K562 (cell line): ENCODE results near the gene ABCF2. TPM values are rescaled to one million over a fixed set of nuclear protein-coding genes. Genes with fewer than 3 reads are reported as not detected.

Experiments used
- ATAC-seq: fragments of 200-7000 bp; cut with Tn5 transposase; 3 replicates; pipeline ENCODE4 v1.9.1; 2020; ENCODE audit warnings: moderate library complexity
- BruUV-seq: library from RNA; stranded (reverse); fragments of 400-500 nt; replicated peaks from 2 replicates; lab custom pipeline; 2021; lab: Mats Ljungman, UMichigan
- CTCF ChIA-PET: fragments of 300-600 bp; formaldehyde crosslinking; extraction: SDS; loops from one replicate; lab custom pipeline; 2021; ENCODE audit warnings: low intra/inter-chr PET ratio; lab: Yijun Ruan, JAX
- POLR2A ChIA-PET: fragments of 300-600, 350-650 bp; sonication (Branson Sonifier 250); formaldehyde crosslinking; extraction: SDS; loops from one replicate; lab custom pipeline; 2021; ENCODE audit warnings: antibody characterized with exemption, inconsistent platforms; lab: Yijun Ruan, JAX
- DNase-seq, 4 experiments: peaks; one replicate each; pipeline versions ENCODE4 v3.0.0 to v3.0.0-alpha.2; 2011 to 2018; ENCODE audit warnings: low spot score in 3 of 4, mixed read lengths in 3 of 4; ENCODE audit errors: extremely low read depth in 1 of 4
- FAIRE-seq: peaks from 2 replicates; lab custom pipeline; 2011; peaks lifted over from hg19 to GRCh38; lab: Jason Lieb, UNC
- H2AFZ ChIP-seq: 2 replicates; pipeline ENCODE4 v1.6.0; 2011; ENCODE audit warnings: low read depth, low read length, control low read depth, inconsistent platforms
- H3K27ac ChIP-seq: fragments of 200-600 bp; 3 replicates; pipeline ENCODE4 v1.8.0; 2011; ENCODE audit warnings: low read depth, mild to moderate bottlenecking, control low read depth, inconsistent platforms, low read length, moderate library complexity, mixed read lengths; ENCODE audit errors: extremely low read depth
- H3K27me3 ChIP-seq, 2 experiments: fragments of 300-600 bp in 1 of 2; 2 replicates in 1 of 2; 3 replicates in 1 of 2; pipeline versions ENCODE4 v1.6.0 to v1.8.0; 2011; ENCODE audit warnings: inconsistent platforms in 2 of 2, low read length in 2 of 2, mild to moderate bottlenecking in 1 of 2, mixed read lengths in 1 of 2, moderate library complexity in 1 of 2; ENCODE audit not compliant: control insufficient read depth in 2 of 2, insufficient read depth in 2 of 2
- H3K36me3 ChIP-seq: fragments of 300-600 bp; 3 replicates; pipeline ENCODE4 v1.8.0; 2011; ENCODE audit warnings: mild to moderate bottlenecking, low read length, inconsistent platforms; ENCODE audit not compliant: control insufficient read depth, insufficient read depth
- H3K4me1 ChIP-seq, 2 experiments: fragments of 200-600 bp in 1 of 2; replicated peaks in 1 of 2; 2 replicates in 1 of 2; 3 replicates in 1 of 2; pipeline versions ENCODE4 v1.5.1 to v1.8.0; 2011; ENCODE audit warnings: inconsistent platforms in 2 of 2, low read length in 2 of 2, mild to moderate bottlenecking in 1 of 2, mixed read lengths in 1 of 2, moderate library complexity in 1 of 2; ENCODE audit not compliant: control insufficient read depth in 2 of 2, insufficient read depth in 2 of 2
- H3K4me2 ChIP-seq: 2 replicates; pipeline ENCODE4 v1.6.1; 2011; ENCODE audit warnings: low read length, control low read depth, inconsistent platforms, mixed read lengths; ENCODE audit not compliant: insufficient read depth
- H3K4me3 ChIP-seq: fragments of 200-600 bp; sonication (generic), shearing (Covaris generic); 2 replicates; pipeline ENCODE4 v1.5.1; 2016; ENCODE audit warnings: control low read depth, inconsistent platforms
- H3K79me2 ChIP-seq: fragments of 200-600 bp; 3 replicates; pipeline ENCODE4 v1.8.0; 2011; ENCODE audit warnings: low read length, inconsistent platforms; ENCODE audit not compliant: control insufficient read depth, insufficient read depth
- H3K9ac ChIP-seq, 2 experiments: 2 replicates each; pipeline versions ENCODE4 v1.6.0 to v1.6.1; 2011; ENCODE audit warnings: low read depth in 2 of 2, low read length in 2 of 2, control low read depth in 1 of 2, inconsistent platforms in 1 of 2, mild to moderate bottlenecking in 1 of 2, mixed read lengths in 1 of 2; ENCODE audit not compliant: insufficient read depth in 1 of 2
- H3K9me1 ChIP-seq: one replicate; pipeline ENCODE4 v1.6.0; 2011; ENCODE audit warnings: inconsistent platforms, mild to moderate bottlenecking, low read length, moderate library complexity; ENCODE audit not compliant: control insufficient read depth, insufficient read depth
- H3K9me3 ChIP-seq: replicated peaks from 2 replicates; pipeline ENCODE4 v1.5.1; 2011; ENCODE audit warnings: low read depth, low read length, inconsistent platforms; ENCODE audit not compliant: control insufficient read depth, insufficient read depth
- H4K20me1 ChIP-seq: replicated peaks from 2 replicates; pipeline ENCODE4 v1.6.1; 2011; ENCODE audit warnings: low read length, inconsistent platforms, mixed read lengths; ENCODE audit not compliant: control insufficient read depth, insufficient read depth
- CEBPG ChIP-seq, 3 experiments: fragments of 200-800 bp in 1 of 3; sonication (Bioruptor generic) in 1 of 3; sonication (generic) in 1 of 3; formaldehyde crosslinking in 1 of 3; IDR thresholded peaks in 2 of 3; conservative IDR thresholded peaks in 1 of 3; 2 replicates each; pipeline versions ENCODE4 v1.6.1 to v1.8.0; 2016 to 2022; ENCODE audit warnings: missing compliant biosample characterization in 2 of 3, missing genetic modification characterization in 2 of 3, mild to moderate bottlenecking in 1 of 3, missing genetic modification reagents in 1 of 3
- MEIS2 ChIP-seq: fragments of 450-650 bp; IDR thresholded peaks from 2 replicates; pipeline ENCODE4 v1.6.1; 2014; ENCODE audit warnings: mild to moderate bottlenecking; ENCODE audit not compliant: partially characterized antibody
- RBFOX2 ChIP-seq: fragments of 200-400 bp; formaldehyde crosslinking; IDR thresholded peaks from 2 replicates; pipeline ENCODE4 v1.6.1; 2017; ENCODE audit warnings: low read depth, mild to moderate bottlenecking, low read length, moderate library complexity
- TAF7 ChIP-seq: fragments of 450-650 bp; IDR thresholded peaks from 2 replicates; pipeline ENCODE4 v1.6.1; 2016; ENCODE audit warnings: missing genetic modification characterization, missing compliant biosample characterization
- WGBS: fragments of 100-300 bp; shearing (Covaris generic); methylation state at CpG from one replicate; pipeline ENCODE4 v1.1.6; 2016; ENCODE audit warnings: low coverage, mixed read lengths; ENCODE audit not compliant: insufficient coverage; ENCODE audit errors: missing lambda C conversion rate; 5-methylcytosine and 5-hydroxymethylcytosine counted together
- in situ Hi-C: fragments of 300-500 bp; cut with MboI; formaldehyde crosslinking; loops from 4 replicates; pipeline ENCODE4 v1.15.0; 2018; ENCODE audit warnings: inconsistent platforms, mixed read lengths
- intact Hi-C: fragments of 100-400 bp; cut with micrococcal nuclease; formaldehyde crosslinking; loops from 2 replicates; pipeline ENCODE4 v1.14.2; 2022
- polyA plus RNA-seq, 8 experiments: library from polyadenylated mRNA; depleted of rRNA in 4 of 8; stranded (reverse) in 5 of 8; unstranded in 3 of 8; fragments of >200 nt; fragmentation: Nextera tagmentation in 2 of 8; fragmentation: Illumina TruSeq in 1 of 8; extraction: Ambion mirVana in 2 of 8; extraction: Trizol in 1 of 8; gene quantifications; 2 replicates each; pipeline versions ENCODE4 v1.2.1 to v1.2.3, GENCODE V29; 2011 to 2014; ENCODE audit warnings: inconsistent platforms in 1 of 8, missing spikeins in 1 of 8
- total RNA-seq, 7 experiments: library from RNA; depleted of rRNA in 6 of 7; stranded (reverse); fragments of >200 nt in 6 of 7; fragmentation: Illumina TruSeq in 2 of 7; extraction: Trizol in 2 of 7; gene quantifications; 2 replicates each; pipeline versions ENCODE4 v1.2.1 to v1.2.3, GENCODE V29; 2011 to 2021; ENCODE audit warnings: low replicate concordance in 1 of 7

The ABCF2 gene
- total and polyA plus RNA-seq, 9 of the 15 experiments (the other 6 are each of a cell fraction or from before 2014, with no cell fraction given): 62.1 to 224 (median 113) TPM

GRCh38 chr7:151225948-151226510 lies 976 bp downstream of the ABCF2 start (continued):
- TF ChIP-seq MEIS2 (no peak), CEBPG (CRISPR knock-in tag; IDR thresholded peaks at IDR 0.05) (peak; percentile 40; the same call in 1 of the 2 replicates), CEBPG (tag; conservative IDR thresholded peaks at IDR 0.05 in 1 of 2, IDR thresholded peaks at IDR 0.05 in 1 of 2) (peak in 1 of 2 experiments; percentile 70; a peak in 2 of 4 replicates)

DNA sequence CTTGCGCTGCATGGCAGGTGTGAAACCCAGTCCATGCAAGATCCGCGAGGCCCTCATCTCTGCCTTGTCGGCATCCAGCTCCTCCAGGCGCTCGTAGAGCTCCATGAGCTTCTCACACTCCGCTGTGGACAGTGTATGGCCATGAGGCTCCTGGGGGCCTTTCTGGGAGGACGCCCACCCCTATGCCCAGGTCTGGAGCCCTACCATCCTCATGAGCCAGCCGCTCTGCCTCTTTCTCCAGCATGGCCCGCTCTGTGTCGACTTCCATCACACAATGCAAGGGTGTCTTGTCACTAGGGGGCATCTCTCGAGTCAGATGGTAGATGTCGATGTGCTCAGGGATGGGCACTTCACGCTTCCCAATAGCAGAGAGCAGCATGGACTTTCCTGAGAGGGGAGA lies 3.3 kb downstream of the ABCF2 start:
- in situ Hi-C loops: no loop called here
- TF ChIP-seq RBFOX2 (peak; percentile 37; the same call in 1 of the 2 replicates), TAF7 (no peak)
- TF ChIP-seq, all 486 proteins: peak for 1
- peaks cover 17 to 20% of the 10 kb centered on the region in 2 experiments; a peak in 4 of 5 replicates for H3K4me1 ChIP-seq
- H3K36me3 ChIP-seq: peaks cover 73% of the 10 kb centered on the region
- no peaks in the 10 kb centered on the region for H3K9me3 ChIP-seq
- ChIA-PET CTCF (interaction anchor here (0.6 kb wide), 1 partner anchor 687 kb away, joined by 6 read pairs; no protein-coding TSS in a partner anchor), POLR2A (interaction anchor here (1.2 to 1.8 kb wide), 2 partner anchors 10 to 12 kb away, joined by 3 to 5 read pairs; no protein-coding TSS in a partner anchor)
- H3K9ac ChIP-seq: no peak overlapping the region
- WGBS: 95% methylated on average over 14 of the region's 14 CpGs
- DNase-seq (no peak), ATAC-seq (no peak), FAIRE-seq (no peak)
- H3K27me3 ChIP-seq: no peaks in the 10 kb centered on the region
- H4K20me1 ChIP-seq: no peaks in the 10 kb centered on the region
- no peak overlapping the region for H3K27ac ChIP-seq
- H3K9me1 ChIP-seq: peaks cover 6% of the 10 kb centered on the region
- no peak overlapping the region for H2AFZ ChIP-seq
- H3K4me3 ChIP-seq: no peak overlapping the region
- intact Hi-C loops: no loop called here
- no TSS peak for BruUV-seq
- peaks cover 23% of the 10 kb centered on the region for H3K79me2 ChIP-seq
- H3K4me2 ChIP-seq: no peak overlapping the region
